B cell (primary cell): Measurements from ENCODE around the gene CUL1. TPM values are rescaled to one million over a fixed set of nuclear protein-coding genes. Genes with fewer than 3 reads are reported as not detected.

Experiments used
- ATAC-seq: fragments of 200-7000 bp; cut with Tn5 transposase; one replicate; pipeline ENCODE4 v1.10.0; 2021; ENCODE audit warnings: low read depth, mild to moderate bottlenecking, moderate number of reproducible peaks, moderate library complexity
- CTCF ChIA-PET: fragments of 350-600 bp; sonication (Branson Sonifier 250); formaldehyde crosslinking; loops from one replicate; lab custom pipeline; 2021; ENCODE audit warnings: antibody characterized with exemption, inconsistent platforms; lab: Charles Lee
- POLR2A ChIA-PET: fragments of 350-600 bp; sonication (Branson Sonifier 250); formaldehyde crosslinking; loops from one replicate; lab custom pipeline; 2021; ENCODE audit warnings: antibody characterized with exemption; lab: Charles Lee
- DNase-seq: peaks from one replicate; pipeline ENCODE4 v3.0.0; 2013
- H2AFZ ChIP-seq: 2 replicates; pipeline ENCODE4 v1.6.1; 2012; ENCODE audit warnings: mild to moderate bottlenecking, low read depth, low read length; ENCODE audit not compliant: insufficient read depth, poor library complexity, severe bottlenecking
- H3K27ac ChIP-seq, 2 donors: 1 replicate in 1 of 2; 2 replicates in 1 of 2; pipeline ENCODE4 v1.5.1; 2012 to 2013; ENCODE audit warnings: low read length in 2 of 2, mild to moderate bottlenecking in 2 of 2, moderate library complexity in 1 of 2
- H3K27me3 ChIP-seq, 4 experiments: fragments of 200-600 bp in 1 of 4; sonication (generic) in 1 of 4; replicated peaks in 1 of 4; 1 replicate in 2 of 4; 2 replicates in 2 of 4; pipeline versions ENCODE4 v1.6.1 to v1.7.0; 2013 to 2016; ENCODE audit warnings: low read length in 3 of 4, mild to moderate bottlenecking in 2 of 4, mixed read lengths in 1 of 4, moderate library complexity in 1 of 4; ENCODE audit not compliant: insufficient read depth in 4 of 4, control insufficient read depth in 3 of 4; ENCODE audit errors: control extremely low read depth in 1 of 4
- H3K36me3 ChIP-seq, 2 experiments: replicated peaks in 1 of 2; 1 replicate in 1 of 2; 2 replicates in 1 of 2; pipeline versions ENCODE4 v1.6.1 to v1.7.1; 2013; ENCODE audit warnings: low read length in 1 of 2; ENCODE audit not compliant: insufficient read depth in 2 of 2, control insufficient read depth in 1 of 2; ENCODE audit errors: control extremely low read depth in 1 of 2, extremely low read depth in 1 of 2
- H3K4me1 ChIP-seq, 2 donors: fragments of 200-600 bp in 1 of 2; sonication (generic) in 1 of 2; 1 replicate in 1 of 2; 2 replicates in 1 of 2; pipeline versions ENCODE4 v1.5.1 to v1.6.1; 2013 to 2017; ENCODE audit warnings: low read length in 2 of 2; ENCODE audit not compliant: control insufficient read depth in 2 of 2, insufficient read depth in 2 of 2
- H3K4me2 ChIP-seq: replicated peaks from 2 replicates; pipeline ENCODE3; 2012; ENCODE audit warnings: mild to moderate bottlenecking, low read depth, low read length; ENCODE audit not compliant: poor library complexity, severe bottlenecking
- H3K4me3 ChIP-seq, 5 experiments: fragments of 200-600 bp in 1 of 5; sonication (generic) in 1 of 5; 1 replicate in 3 of 5; 2 replicates in 2 of 5; pipeline versions ENCODE4 v1.5.1 to v1.7.0; 2011 to 2016; ENCODE audit warnings: low read length in 4 of 5, mild to moderate bottlenecking in 4 of 5, low read depth in 2 of 5, control low read depth in 1 of 5, moderate library complexity in 1 of 5; ENCODE audit not compliant: insufficient read depth in 1 of 5; ENCODE audit errors: control extremely low read depth in 1 of 5, extremely low read depth in 1 of 5
- H3K79me2 ChIP-seq: fragments of 200-600 bp; sonication (generic); one replicate; pipeline ENCODE4 v1.6.0; 2016; ENCODE audit warnings: low read length; ENCODE audit not compliant: control insufficient read depth, insufficient read depth
- H3K9ac ChIP-seq: fragments of 200-600 bp; sonication (generic); 2 replicates; pipeline ENCODE4 v1.6.1; 2017; ENCODE audit warnings: mild to moderate bottlenecking, low read length, moderate library complexity
- H3K9me3 ChIP-seq, 3 donors: one replicate each; pipeline versions ENCODE4 v1.6.1 to v1.7.1; 2013; ENCODE audit warnings: low read length in 2 of 3; ENCODE audit not compliant: control insufficient read depth in 2 of 3, insufficient read depth in 1 of 3; ENCODE audit errors: control extremely low read depth in 1 of 3
- H4K20me1 ChIP-seq: 2 replicates; pipeline ENCODE4 v1.6.0; 2012; ENCODE audit warnings: mild to moderate bottlenecking, low read length; ENCODE audit not compliant: insufficient read depth, control insufficient read depth, poor library complexity, severe bottlenecking
- H3K27ac Mint-ChIP-seq: one replicate; pipeline ENCODE4 v1.8.0; 2021; ENCODE audit warnings: mixed read lengths
- H3K27me3 Mint-ChIP-seq: one replicate; pipeline ENCODE4 v1.8.0; 2021; ENCODE audit warnings: mixed read lengths
- H3K4me1 Mint-ChIP-seq: one replicate; pipeline ENCODE4 v1.8.0; 2021; ENCODE audit warnings: mixed read lengths
- H3K4me3 Mint-ChIP-seq: one replicate; pipeline ENCODE4 v1.8.0; 2021; ENCODE audit warnings: mixed read lengths
- H3K9me3 Mint-ChIP-seq: one replicate; pipeline ENCODE4 v1.8.0; 2022; ENCODE audit warnings: mixed read lengths; ENCODE audit not compliant: insufficient read depth
- EZH2 ChIP-seq: IDR thresholded peaks from 2 replicates; pipeline ENCODE4 v1.6.1; 2012; ENCODE audit warnings: borderline replicate concordance, low read depth, mild to moderate bottlenecking, moderate library complexity, low read length; ENCODE audit not compliant: insufficient read depth, poor library complexity, severe bottlenecking
- WGBS: methylation state at CpG from one replicate; pipeline ENCODE4 v1.1.5; 2013; ENCODE audit warnings: missing lambda C conversion rate; ENCODE audit not compliant: insufficient coverage; 5-methylcytosine and 5-hydroxymethylcytosine counted together
- intact Hi-C: fragments of 100-400 bp; cut with micrococcal nuclease; formaldehyde crosslinking; loops from one replicate; pipeline ENCODE4 v1.10.0; 2022
- polyA plus RNA-seq: library from polyadenylated mRNA; depleted of rRNA; stranded (reverse); fragments of >200 nt; gene quantifications from 2 replicates; pipeline ENCODE4 v1.2.3, GENCODE V29; 2012
- total RNA-seq, 2 donors: library from RNA; stranded (reverse); fragments of 120-200 nt in 1 of 2; gene quantifications; 1 replicate in 1 of 2; 2 replicates in 1 of 2; pipeline versions ENCODE4 v1.2.3 to v1.2.4, GENCODE V29; 2013 to 2022
- TF ChIP-seq, protein P1 (sequence below): fragments of 200-600 bp; IDR thresholded peaks from one replicate; pipeline ENCODE4 v1.8.0; 2022; ENCODE audit warnings: antibody characterized with exemption, mild to moderate bottlenecking

CUL1 gene
- total and polyA plus RNA-seq, 2 donors (not counting 1 experiment from before 2014, with no cell fraction given), result 26.9 to 51.1 TPM

DNA sequence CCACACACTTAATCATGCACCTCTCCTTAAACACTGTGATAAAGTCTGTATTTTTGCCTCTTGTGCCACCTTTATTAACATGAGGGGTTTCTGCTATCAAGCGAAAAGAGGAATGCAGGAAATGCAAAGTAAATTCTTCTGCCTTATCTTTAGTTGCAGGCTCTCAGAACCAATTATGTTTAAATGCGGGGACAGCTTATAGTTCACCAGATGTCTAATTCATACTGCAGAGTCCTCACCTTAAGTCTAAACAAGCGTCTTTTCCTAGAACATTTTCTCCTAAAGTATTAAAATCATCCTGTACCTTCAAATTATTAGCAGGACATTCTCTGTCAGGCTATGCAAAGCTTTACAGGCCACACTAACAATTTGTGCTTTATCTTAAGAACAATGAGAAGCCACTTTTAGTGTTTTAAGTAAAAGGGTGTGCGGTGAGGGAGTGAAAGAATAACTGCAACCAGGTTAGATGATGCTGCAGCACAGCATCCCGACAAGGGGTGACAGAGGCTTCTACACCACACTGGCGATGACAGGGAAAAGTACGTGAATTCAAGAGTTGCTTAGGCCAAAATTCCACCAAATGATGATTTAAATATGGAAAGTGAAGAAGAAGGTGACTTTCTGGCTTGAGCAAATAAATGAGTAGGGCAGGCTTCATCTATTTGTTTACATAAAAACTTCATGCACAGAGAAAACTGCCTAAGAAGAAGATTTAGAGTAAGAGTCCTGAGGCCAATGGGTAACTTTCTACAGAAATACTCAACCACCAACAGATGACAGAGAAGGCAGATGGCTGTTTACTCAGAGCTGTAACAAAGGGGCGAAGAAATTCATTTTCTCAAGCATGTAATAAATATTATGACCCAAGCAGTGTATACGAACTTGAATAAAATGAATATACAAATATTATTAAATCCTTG, 149.4 kb downstream of the CUL1 start:
- no peaks in the 10 kb centered on the region for H3K27me3 Mint-ChIP-seq
- ChIA-PET POLR2A (no interaction called here), CTCF (no interaction called here)
- peaks cover 52% of the 10 kb centered on the region for H3K79me2 ChIP-seq
- ATAC-seq (no peak), DNase-seq (no peak)
- no peaks in the 10 kb centered on the region for H3K9me3 ChIP-seq
- no peaks in the 10 kb centered on the region for H4K20me1 ChIP-seq
- H3K27ac ChIP-seq, result no peak overlapping the region
- no peaks in the 10 kb centered on the region for H3K4me1 ChIP-seq
- H3K4me3 Mint-ChIP-seq, result no peak overlapping the region
- H3K9ac ChIP-seq, result no peak overlapping the region
- H3K9me3 Mint-ChIP-seq, result no peaks in the 10 kb centered on the region
- no peak overlapping the region for H3K4me3 ChIP-seq
- intact Hi-C loops, result no loop called here
- no peak overlapping the region for H3K27ac Mint-ChIP-seq
- peaks cover 12% of the 10 kb centered on the region for H3K4me1 Mint-ChIP-seq
- H3K36me3 ChIP-seq, result no peaks in the 10 kb centered on the region
- H3K27me3 ChIP-seq, result no peaks in the 10 kb centered on the region
- TF ChIP-seq, protein P1, sequence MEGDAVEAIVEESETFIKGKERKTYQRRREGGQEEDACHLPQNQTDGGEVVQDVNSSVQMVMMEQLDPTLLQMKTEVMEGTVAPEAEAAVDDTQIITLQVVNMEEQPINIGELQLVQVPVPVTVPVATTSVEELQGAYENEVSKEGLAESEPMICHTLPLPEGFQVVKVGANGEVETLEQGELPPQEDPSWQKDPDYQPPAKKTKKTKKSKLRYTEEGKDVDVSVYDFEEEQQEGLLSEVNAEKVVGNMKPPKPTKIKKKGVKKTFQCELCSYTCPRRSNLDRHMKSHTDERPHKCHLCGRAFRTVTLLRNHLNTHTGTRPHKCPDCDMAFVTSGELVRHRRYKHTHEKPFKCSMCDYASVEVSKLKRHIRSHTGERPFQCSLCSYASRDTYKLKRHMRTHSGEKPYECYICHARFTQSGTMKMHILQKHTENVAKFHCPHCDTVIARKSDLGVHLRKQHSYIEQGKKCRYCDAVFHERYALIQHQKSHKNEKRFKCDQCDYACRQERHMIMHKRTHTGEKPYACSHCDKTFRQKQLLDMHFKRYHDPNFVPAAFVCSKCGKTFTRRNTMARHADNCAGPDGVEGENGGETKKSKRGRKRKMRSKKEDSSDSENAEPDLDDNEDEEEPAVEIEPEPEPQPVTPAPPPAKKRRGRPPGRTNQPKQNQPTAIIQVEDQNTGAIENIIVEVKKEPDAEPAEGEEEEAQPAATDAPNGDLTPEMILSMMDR, result no peak
- TF ChIP-seq EZH2, result no peak
- H3K4me2 ChIP-seq, result no peak overlapping the region
- 100% methylated on average over 2 of the region's 9 CpGs for WGBS
- no peak overlapping the region for H2AFZ ChIP-seq
